Transverse colon (tissue), 4 donors: ENCODE measurements around the gene GPI. TPM values are rescaled to one million over a fixed set of nuclear protein-coding genes. Genes with fewer than 3 reads are reported as not detected.
"Not testable (repeated sequence)": the region's sequence is repeated elsewhere in the genome, so short reads cannot be mapped to it uniquely, and the experiment has no call there.

Experiments used
- DNase-seq: peaks from one replicate; pipeline ENCODE4 v3.0.0-alpha.2; 2019
- H3K27ac ChIP-seq, 4 donors: fragments of 200-600 bp; sonication (generic); 2 replicates each; pipeline ENCODE4 v1.5.1; 2016 to 2018; ENCODE audit warnings: inconsistent platforms in 4 of 4
- H3K27me3 ChIP-seq: fragments of 200-600 bp; sonication (generic); 2 replicates; pipeline ENCODE4 v1.5.1; 2017; ENCODE audit warnings: inconsistent platforms
- H3K36me3 ChIP-seq, 4 donors: fragments of 200-600 bp; sonication (generic); 2 replicates each; pipeline ENCODE4 v1.5.1; 2017 to 2019; ENCODE audit warnings: inconsistent platforms in 4 of 4
- H3K4me1 ChIP-seq, 4 donors: fragments of 200-600 bp; sonication (generic); 2 replicates each; pipeline ENCODE4 v1.5.1; 2017 to 2020; ENCODE audit warnings: inconsistent platforms in 4 of 4
- H3K4me3 ChIP-seq, 4 donors: fragments of 200-600 bp; sonication (generic); 1 replicate in 1 of 4; 2 replicates in 3 of 4; pipeline versions ENCODE4 v1.5.1 to v1.6.1; 2017 to 2019; ENCODE audit warnings: inconsistent platforms in 4 of 4
- H3K9me3 ChIP-seq, 2 donors: fragments of 200-600 bp; sonication (generic); 2 replicates each; pipeline ENCODE4 v1.5.1; 2017 to 2019; ENCODE audit warnings: inconsistent platforms in 2 of 2
- EP300 ChIP-seq: sonication (generic); formaldehyde crosslinking; IDR thresholded peaks from one replicate; pipeline ENCODE4 v1.6.1; 2017; ENCODE audit warnings: antibody characterized with exemption, low read depth
- POLR2A ChIP-seq: fragments of 450-650 bp; IDR thresholded peaks from one replicate; pipeline ENCODE4 v1.6.1; 2016; ENCODE audit warnings: antibody characterized with exemption, mild to moderate bottlenecking, moderate library complexity
- POLR2AphosphoS5 ChIP-seq, 3 donors: sonication (generic); formaldehyde crosslinking; IDR thresholded peaks; one replicate each; pipeline ENCODE4 v1.6.1; 2016; ENCODE audit warnings: antibody characterized with exemption in 3 of 3
- WGBS, 2 donors: methylation state at CpG; one replicate each; pipeline ENCODE4 v1.1.5; 2018; ENCODE audit warnings: low coverage in 1 of 2; 5-methylcytosine and 5-hydroxymethylcytosine counted together
- in situ Hi-C, 4 donors: fragments of 200-750 bp; cut with MboI; loops; one replicate each; pipeline versions ENCODE4 v1.15.0 to v1.15.1; 2017; ENCODE audit warnings: low sequenced_read_pairs in 3 of 4, low pct_ligation_motif_present in 1 of 4, low pct_unique_long_range_greater_than_20kb in 1 of 4
- intact Hi-C: fragments of 100-400 bp; cut with DNase I; formaldehyde crosslinking; loops from one replicate; pipeline ENCODE4 v1.15.1; 2023; ENCODE audit warnings: low total_unique reads
- total RNA-seq, 4 donors: library from RNA; depleted of rRNA; stranded (reverse); fragments of >200 nt; gene quantifications; one replicate each; pipeline ENCODE4 v1.1.0, GENCODE V29; 2016
- TF ChIP-seq, protein P1 (sequence below), 5 experiments: fragments of 200-600 bp in 3 of 5; fragments of 450-650 bp in 2 of 5; sonication (generic) in 3 of 5; IDR thresholded peaks; 1 replicate in 2 of 5; 2 replicates in 3 of 5; pipeline ENCODE4 v1.5.1; 2016 to 2017; ENCODE audit warnings: antibody characterized with exemption in 5 of 5, inconsistent platforms in 3 of 5, mild to moderate bottlenecking in 2 of 5, moderate library complexity in 1 of 5

Gene GPI
- total RNA-seq, 4 donors from 2014 or later, result 112 to 531 (median 220) TPM

DNA sequence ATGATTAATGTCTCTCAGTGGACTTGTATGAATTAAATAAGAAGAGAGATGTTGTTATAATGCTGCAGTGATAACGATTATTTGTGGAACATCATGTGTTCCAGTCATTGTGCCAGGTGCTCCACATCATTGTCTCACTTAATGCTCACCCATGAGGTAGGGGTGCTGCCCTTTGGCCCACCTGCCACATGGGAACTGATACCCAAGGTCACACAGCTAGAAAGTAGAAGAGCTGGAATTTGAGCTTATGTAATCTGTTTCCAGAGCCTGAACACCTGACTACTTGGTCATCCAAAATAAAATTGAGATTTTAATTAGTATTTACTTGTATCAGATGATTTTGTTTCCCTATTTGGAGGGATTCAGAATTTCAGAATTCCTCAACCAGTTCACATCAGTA, 36.0 kb upstream of the GPI start:
- Histone ChIP-seq H3K27ac (no peak overlapping the region), H3K27me3 (no peaks in the 10 kb centered on the region), H3K36me3 (peaks cover 0 to 38% (median 18%) of the 10 kb centered on the region in 4 donors), H3K9me3 (no peaks in the 10 kb centered on the region), H3K4me1 (no peaks in the 10 kb centered on the region), H3K4me3 (no peak overlapping the region)
- no peak for TF ChIP-seq POLR2AphosphoS5 (IDR thresholded peaks at IDR 0.05)
- TF ChIP-seq, protein P1, sequence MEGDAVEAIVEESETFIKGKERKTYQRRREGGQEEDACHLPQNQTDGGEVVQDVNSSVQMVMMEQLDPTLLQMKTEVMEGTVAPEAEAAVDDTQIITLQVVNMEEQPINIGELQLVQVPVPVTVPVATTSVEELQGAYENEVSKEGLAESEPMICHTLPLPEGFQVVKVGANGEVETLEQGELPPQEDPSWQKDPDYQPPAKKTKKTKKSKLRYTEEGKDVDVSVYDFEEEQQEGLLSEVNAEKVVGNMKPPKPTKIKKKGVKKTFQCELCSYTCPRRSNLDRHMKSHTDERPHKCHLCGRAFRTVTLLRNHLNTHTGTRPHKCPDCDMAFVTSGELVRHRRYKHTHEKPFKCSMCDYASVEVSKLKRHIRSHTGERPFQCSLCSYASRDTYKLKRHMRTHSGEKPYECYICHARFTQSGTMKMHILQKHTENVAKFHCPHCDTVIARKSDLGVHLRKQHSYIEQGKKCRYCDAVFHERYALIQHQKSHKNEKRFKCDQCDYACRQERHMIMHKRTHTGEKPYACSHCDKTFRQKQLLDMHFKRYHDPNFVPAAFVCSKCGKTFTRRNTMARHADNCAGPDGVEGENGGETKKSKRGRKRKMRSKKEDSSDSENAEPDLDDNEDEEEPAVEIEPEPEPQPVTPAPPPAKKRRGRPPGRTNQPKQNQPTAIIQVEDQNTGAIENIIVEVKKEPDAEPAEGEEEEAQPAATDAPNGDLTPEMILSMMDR (IDR thresholded peaks at IDR 0.05), result no peak
- in situ Hi-C loops, result loop anchor here in 2 of 4 donors (25.0 kb wide), 1 partner anchor 92 kb away; no protein-coding TSS in a partner anchor
- 63 to 79% methylated on average over 1 of the region's 1 CpG for WGBS, 2 donors
- no peak for DNase-seq
- intact Hi-C loops, result no loop called here

DNA sequence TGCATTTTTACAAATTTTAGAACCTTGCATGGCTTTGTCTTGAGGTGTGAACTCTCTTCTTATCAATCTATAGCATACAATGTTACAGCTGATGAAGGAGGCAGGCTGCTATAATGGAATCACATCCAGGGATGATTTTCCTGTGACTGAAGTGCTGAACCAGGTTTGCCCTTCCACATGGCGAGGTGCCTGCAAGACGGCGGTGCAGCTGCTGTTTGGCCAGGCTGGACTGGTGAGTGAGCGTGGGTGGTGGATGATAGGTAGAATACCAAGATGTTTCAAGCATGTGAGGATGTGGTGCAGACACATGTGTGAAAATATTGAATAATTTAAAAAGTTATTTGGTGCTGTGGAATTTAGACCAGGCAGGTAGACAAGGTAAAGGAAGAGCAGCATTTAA, 34.9 kb upstream of the GPI start:
- H3K36me3 ChIP-seq, result peaks cover 0 to 47% (median 18%) of the 10 kb centered on the region in 4 donors
- in situ Hi-C loops, result loop anchor here in 2 of 4 donors (25.0 kb wide), 1 partner anchor 93 kb away; no protein-coding TSS in a partner anchor
- H3K27ac ChIP-seq, result no peak overlapping the region
- DNase-seq, result no peak
- intact Hi-C loops, result no loop called here
- TF ChIP-seq POLR2A (no peak), EP300 (no peak), POLR2AphosphoS5 (IDR thresholded peaks at IDR 0.05) (no peak)
- TF ChIP-seq, protein P1 (IDR thresholded peaks at IDR 0.05), result no peak
- H3K9me3 ChIP-seq, result no peaks in the 10 kb centered on the region
- H3K4me1 ChIP-seq, result no peaks in the 10 kb centered on the region
- no peak overlapping the region for H3K4me3 ChIP-seq
- H3K27me3 ChIP-seq, result no peaks in the 10 kb centered on the region
- 93 to 96% methylated on average over 4 of the region's 4 CpGs for WGBS, 2 donors

DNA sequence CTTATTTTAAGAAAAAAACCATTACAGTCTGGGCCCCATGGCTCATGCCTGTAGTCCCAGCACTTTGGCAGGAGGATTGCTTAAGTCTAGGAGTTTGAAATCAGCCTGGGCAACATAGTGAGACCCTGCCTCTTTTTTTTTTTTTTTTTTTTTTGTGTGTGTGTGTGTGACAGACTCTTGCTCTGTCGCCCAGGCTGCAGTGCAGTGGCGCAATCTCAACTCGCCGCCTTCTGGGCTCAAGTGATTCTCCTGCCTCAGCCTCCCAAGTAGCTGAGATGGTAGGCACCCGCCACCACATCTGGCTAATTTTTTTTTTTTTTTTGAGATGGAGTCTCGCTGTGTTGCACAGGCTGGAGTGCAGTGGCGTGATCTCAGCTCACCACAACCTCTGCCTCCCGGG, 34.4 kb upstream of the GPI start:
- H3K36me3 ChIP-seq, result peaks cover 0 to 50% (median 17%) of the 10 kb centered on the region in 4 donors
- 99 to 100% methylated on average over 7 to 8 of the region's 8 CpGs for WGBS, 2 donors
- H3K4me1 ChIP-seq, H3K4me3 ChIP-seq, intact Hi-C loops, H3K27me3 ChIP-seq, H3K27ac ChIP-seq, DNase-seq, H3K9me3 ChIP-seq: not testable (repeated sequence)
- in situ Hi-C loops, result loop anchor here in 2 of 4 donors (25.0 kb wide), 1 partner anchor 93 kb away; no protein-coding TSS in a partner anchor

DNA sequence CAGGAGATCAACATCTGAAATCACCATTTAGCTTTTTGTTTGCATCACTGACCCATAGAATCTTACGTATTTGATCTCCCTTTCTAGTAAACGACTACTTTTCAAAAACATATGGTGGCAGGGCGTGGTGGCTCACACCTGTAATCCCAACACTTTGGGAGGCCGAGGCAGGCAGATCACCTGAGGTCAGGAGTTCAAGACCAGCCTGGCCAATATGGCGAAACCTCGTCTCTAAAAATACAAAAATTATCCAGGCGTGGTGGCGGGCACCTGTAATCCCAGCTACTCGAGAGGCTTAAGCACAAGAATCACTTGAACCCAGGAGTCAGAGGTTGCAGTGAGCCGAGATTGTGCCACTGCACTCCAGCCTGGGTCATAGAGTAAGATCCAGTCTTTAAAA, 33.4 kb upstream of the GPI start:
- 94% methylated on average over 10 of the region's 10 CpGs; no CpG with 5 or more reads in 1 of the 2 donors for WGBS, 2 donors
- H3K27ac ChIP-seq, H3K4me3 ChIP-seq, H3K9me3 ChIP-seq, H3K27me3 ChIP-seq, H3K4me1 ChIP-seq, DNase-seq, intact Hi-C loops: not testable (repeated sequence)
- in situ Hi-C loops, result loop anchor here in 2 of 4 donors (25.0 kb wide), 1 partner anchor 94 kb away; no protein-coding TSS in a partner anchor
- peaks cover 0 to 49% (median 14%) of the 10 kb centered on the region in 4 donors for H3K36me3 ChIP-seq

DNA sequence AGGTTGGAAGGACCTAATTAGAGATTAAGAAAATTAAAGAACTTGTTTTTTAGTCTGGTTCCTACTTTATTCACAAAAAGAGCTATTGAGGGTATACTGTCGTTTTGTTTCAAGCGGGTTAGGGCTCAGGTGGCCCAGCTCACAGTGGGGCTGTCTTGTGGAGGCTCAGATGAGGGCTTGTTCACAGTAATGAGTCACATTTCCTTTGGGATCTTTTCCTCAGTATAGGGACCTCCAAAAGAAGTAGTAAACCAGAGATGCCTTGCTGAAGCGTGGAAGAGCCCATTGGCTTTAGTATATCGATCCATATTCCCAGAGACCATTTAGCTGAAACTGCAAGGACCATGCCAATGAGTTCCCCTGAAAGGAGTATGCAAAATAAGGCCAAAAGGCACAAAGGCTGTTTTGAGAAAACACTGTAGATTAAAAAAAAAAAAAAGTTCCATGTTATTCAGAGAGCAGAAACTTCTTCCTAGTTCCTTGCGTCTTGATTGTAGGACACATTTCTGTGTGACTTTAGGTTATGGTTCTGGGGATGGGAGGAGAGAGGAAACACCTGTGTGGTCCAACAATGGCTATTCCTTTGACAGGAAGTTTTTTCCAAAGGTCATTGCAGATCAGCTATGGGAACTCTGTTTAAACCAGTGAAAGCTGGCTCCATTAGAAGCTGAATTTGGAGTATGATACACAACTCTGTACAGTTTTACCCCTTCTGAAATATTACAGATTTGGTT, 32.8 kb upstream of the GPI start:
- peaks cover 0 to 47% (median 14%) of the 10 kb centered on the region in 4 donors for H3K36me3 ChIP-seq
- intact Hi-C loops (no loop called here), in situ Hi-C loops (loop anchor here in 2 of 4 donors (25.0 kb wide), 1 partner anchor 95 kb away; no protein-coding TSS in a partner anchor)
- H3K4me1 ChIP-seq, result peaks cover 0 to 8% (median 0%) of the 10 kb centered on the region in 4 donors
- WGBS, 2 donors, result 79 to 95% methylated on average over 4 to 5 of the region's 5 CpGs
- no peak for DNase-seq
- H3K27ac ChIP-seq, result no peak overlapping the region
- no peaks in the 10 kb centered on the region for H3K27me3 ChIP-seq
- H3K4me3 ChIP-seq, result no peak overlapping the region
- H3K9me3 ChIP-seq, result no peaks in the 10 kb centered on the region
- TF ChIP-seq POLR2A (no peak), EP300 (no peak), POLR2AphosphoS5 (IDR thresholded peaks at IDR 0.05) (no peak)
- TF ChIP-seq, protein P1 (IDR thresholded peaks at IDR 0.05), result no peak
